Fibroblast of upper back skin (primary cell): ENCODE measurements around the gene TCF7L1.
"Not testable (repeated sequence)": the region's sequence is repeated elsewhere in the genome, so short reads cannot be mapped to it uniquely, and the experiment has no call there.

ENCODE experiments used
- DNase-seq: peaks from one replicate; pipeline ENCODE4 v3.0.0-alpha.2; 2013

TCF7L1 gene

GRCh38 chr2:85291425-85292023 lies 158.3 kb downstream of the TCF7L1 start:
- no peak for DNase-seq

- DNase-seq: no peak
Measured at GRCh38 chr2:85302121-85302520, 168.9 kb downstream of the TCF7L1 start.

GRCh38 chr2:85303780-85304531 lies 170.8 kb downstream of the TCF7L1 start:
- DNase-seq: no peak

- DNase-seq: no peak
Measured at GRCh38 chr2:85307527-85307897, 174.3 kb downstream of the TCF7L1 start.

- no peak for DNase-seq
Measured at GRCh38 chr2:85308201-85308600, 175.0 kb downstream of the TCF7L1 start.

- peak; percentile 30 for DNase-seq
Measured at GRCh38 chr2:85308896-85309555, 175.8 kb downstream of the TCF7L1 start.

- DNase-seq: no peak
Measured at GRCh38 chr2:85309699-85310321, 176.6 kb downstream of the TCF7L1 start.

GRCh38 chr2:85310330-85310729 lies 177.1 kb downstream of the TCF7L1 start:
- DNase-seq: no peak

- DNase-seq: peak; percentile 21
Measured at GRCh38 chr2:85312404-85312803, 179.2 kb downstream of the TCF7L1 start.

- no peak for DNase-seq
Measured at GRCh38 chr2:85314884-85315242, 181.7 kb downstream of the TCF7L1 start.

GRCh38 chr2:85315921-85316320 lies 182.7 kb downstream of the TCF7L1 start:
- not testable (repeated sequence) for DNase-seq

- peak; percentile 79 for DNase-seq
Measured at GRCh38 chr2:85318222-85319074, 185.3 kb downstream of the TCF7L1 start.

GRCh38 chr2:85319796-85320195 lies 186.6 kb downstream of the TCF7L1 start:
- DNase-seq: no peak

- DNase-seq: no peak
Measured at GRCh38 chr2:85323351-85323987, 190.3 kb downstream of the TCF7L1 start.

GRCh38 chr2:85323988-85324367 lies 190.8 kb downstream of the TCF7L1 start:
- DNase-seq: not testable (repeated sequence)

- DNase-seq: no peak
Measured at GRCh38 chr2:85324639-85325465, 191.7 kb downstream of the TCF7L1 start.

- DNase-seq: no peak
Measured at GRCh38 chr2:85325466-85325811, 192.2 kb downstream of the TCF7L1 start.

GRCh38 chr2:85326406-85327159 lies 193.4 kb downstream of the TCF7L1 start:
- no peak for DNase-seq

- peak; percentile 17 for DNase-seq
Measured at GRCh38 chr2:85327160-85327821, 194.1 kb downstream of the TCF7L1 start.
